GM18498 (cell line): Measurements from ENCODE around the gene C22orf39.

Experiments
- ATAC-seq: cut with Tn5 transposase; IDR thresholded peaks from one replicate; pipeline ENCODE4 v1.9.1; 2021; ENCODE audit warnings: mild to moderate bottlenecking, moderate library complexity; ENCODE audit not compliant: unreplicated experiment

Gene C22orf39

DNA sequence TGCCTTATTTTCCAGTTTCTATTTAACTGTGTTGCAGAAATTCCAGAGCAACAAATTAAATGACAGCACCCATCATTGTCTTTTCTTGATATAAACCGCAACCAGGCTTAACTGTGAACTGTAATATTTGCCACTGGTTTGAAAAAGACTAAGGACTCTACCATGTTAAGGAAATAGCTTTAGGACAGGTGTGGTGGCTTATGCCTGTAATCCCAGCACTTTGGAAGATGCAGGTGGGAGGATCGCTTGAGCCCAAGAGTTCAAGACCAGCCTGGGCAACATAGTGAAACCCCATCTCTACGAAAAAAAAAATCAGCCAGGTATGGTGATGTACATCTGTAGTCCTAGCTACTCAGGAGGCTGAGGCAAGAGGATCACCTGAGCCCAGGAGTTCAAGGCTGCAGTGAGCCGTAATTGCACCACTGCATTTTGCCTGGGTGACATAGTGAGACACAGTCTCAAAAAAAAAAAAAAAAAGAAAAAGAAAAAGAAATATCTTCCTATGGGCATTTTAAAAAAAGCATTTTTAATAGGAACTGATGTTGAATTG, 44.8 kb downstream of the C22orf39 start:
- ATAC-seq, result no peak

GRCh38 chr22:19401483-19401882, 46.0 kb downstream of the C22orf39 start:
- no peak for ATAC-seq

DNA sequence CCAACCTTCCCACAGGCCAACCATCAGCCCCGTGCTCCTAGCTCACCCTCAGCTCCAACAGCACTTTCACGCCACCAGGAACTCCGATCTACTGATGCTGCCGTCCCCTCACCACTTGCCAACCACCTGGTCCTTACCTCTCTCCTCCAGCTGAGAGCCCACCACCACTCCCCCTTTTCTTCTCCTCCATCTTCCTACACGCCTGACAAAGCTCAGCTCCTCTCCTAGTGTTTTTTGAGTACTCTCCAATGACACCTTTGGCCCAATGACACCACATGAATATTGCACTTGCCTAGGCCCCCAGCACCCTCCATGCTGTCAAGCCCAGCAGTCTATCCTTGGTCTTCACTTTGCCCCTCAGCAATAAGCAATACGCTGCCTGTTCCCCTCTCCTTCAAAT, 46.6 kb downstream of the C22orf39 start:
- no peak for ATAC-seq

DNA sequence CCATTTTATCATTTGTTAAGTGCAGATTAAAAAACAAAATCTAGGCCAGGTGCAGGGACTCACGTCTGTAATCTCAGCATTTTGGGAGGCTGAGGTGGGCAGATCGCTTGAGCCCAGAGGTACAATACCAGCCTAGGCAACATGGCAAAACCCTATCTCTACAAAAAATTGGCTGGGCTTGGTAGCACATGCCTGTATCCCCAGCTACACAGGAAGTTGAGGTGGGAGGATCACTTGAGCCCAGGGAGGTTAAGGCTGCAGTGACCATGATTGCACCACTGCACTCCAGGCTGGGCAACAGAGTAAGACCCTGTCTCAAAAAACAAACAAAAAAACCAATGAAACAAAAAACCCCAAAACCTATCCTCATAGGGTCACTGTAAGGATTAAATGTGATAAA, 48.9 kb downstream of the C22orf39 start:
- no peak for ATAC-seq

- no peak for ATAC-seq
These were observed 49.3 kb downstream of the C22orf39 start for GRCh38 chr22:19398206-19398605.

DNA sequence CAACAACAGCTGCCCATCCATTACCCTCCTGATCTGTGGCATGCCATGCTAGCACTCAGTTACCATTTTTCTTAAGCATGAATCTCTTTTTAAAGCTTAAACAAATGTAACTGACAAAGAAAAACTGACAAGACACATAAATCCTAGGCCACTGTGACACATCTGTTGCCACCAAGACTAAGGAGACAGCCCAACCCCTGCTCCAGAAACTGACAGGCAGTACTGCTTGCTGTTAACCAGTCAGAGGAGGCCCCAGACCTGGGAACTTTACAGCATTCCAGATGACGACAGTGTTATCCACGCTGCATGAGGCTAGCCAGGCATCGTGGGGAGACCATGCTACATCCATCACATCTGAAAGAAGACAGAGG, 49.8 kb downstream of the C22orf39 start:
- ATAC-seq, result no peak

DNA sequence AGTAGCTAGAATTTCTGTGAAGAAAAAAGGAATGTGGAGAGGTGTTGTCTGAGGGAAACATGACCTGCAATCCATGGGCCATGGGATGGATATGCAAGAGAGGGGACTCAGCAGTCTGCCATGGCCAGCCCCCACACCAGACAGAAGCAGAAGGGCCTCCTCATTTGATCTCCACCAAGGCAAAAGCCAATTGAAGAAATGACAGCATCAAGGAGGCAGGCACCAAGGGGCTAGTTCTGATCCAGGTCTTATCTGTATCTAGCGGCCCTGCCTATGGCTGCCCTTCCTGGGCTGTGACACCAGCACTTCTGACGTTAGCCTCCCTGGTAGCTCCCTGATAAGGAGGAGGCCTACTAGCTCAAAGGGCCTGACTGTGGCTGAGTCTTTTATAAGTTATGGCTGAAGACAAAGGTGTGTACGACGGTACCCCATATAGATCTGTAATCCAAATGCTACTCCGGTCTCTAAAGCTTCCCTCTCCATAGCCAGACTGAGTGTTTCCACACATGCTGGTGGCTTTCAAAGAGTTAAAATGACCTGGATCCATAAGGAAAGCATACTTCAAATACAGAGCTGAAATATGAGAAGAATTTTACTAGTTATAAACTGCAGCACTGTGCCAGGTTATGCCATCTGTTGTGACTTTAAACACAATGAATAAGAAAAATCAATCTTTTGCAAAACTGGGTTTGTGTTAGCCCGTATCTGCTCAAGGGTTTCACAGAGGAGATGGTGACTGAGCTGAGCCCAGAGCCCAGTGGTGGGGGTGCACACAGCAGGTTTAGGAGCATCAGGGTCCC, 50.4 kb downstream of the C22orf39 start:
- no peak for ATAC-seq

- ATAC-seq, result no peak
These were observed 51.0 kb downstream of the C22orf39 start for GRCh38 chr22:19396561-19396933.

DNA sequence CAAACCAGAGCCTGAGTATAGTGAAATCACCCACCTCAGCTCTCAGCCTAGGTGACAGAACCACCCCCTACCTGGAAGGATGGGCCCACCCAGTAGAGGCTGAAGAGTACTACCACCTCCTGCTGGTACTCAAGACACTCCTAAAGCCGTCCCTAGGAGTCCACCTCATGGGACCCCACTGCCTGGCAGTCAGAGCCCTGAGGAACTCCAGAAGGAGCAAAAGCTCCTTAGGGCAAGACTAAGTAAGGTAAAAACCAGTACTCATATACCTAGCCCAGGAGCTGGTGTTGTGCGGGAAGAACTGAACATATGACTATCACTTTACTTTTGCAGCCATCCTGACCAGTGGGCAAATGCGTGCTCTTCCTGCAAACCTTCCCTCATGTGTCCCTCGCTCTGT, 52.2 kb downstream of the C22orf39 start:
- no peak for ATAC-seq

GRCh38 chr22:19394274-19395050, 53.0 kb downstream of the C22orf39 start:
- no peak for ATAC-seq

DNA sequence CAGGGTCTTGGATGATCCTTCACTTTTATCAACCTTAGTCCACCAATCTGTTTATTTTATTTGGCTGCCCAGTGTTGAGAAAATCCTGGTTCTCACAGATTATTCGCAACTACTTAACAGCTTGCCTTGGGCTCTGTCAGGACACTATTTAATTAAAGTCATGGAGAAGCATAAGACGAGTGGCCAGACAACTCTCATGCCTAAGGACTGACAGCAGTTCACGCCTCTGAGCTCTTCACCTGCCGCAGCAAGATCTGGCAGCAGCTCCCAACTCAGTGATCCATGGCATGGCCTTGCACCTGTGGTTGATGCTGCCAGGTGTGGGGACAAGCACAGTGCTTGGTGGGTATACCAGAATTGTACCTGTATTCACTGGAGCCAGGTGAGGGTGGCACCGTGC, 53.8 kb downstream of the C22orf39 start:
- ATAC-seq, result no peak
